Parathyroid adenoma (tissue), 2 donors: ENCODE measurements around the gene SPOCK2.

Experiments used
- H2AFZ ChIP-seq: fragments of 300-600 bp; sonication (generic); one replicate; pipeline ENCODE4 v1.7.0; 2017; ENCODE audit warnings: antibody characterized with exemption, mild to moderate bottlenecking
- H3K27ac ChIP-seq: fragments of 300-600 bp; sonication (generic); one replicate; pipeline ENCODE4 v1.7.0; 2017
- H3K27me3 ChIP-seq: fragments of 300-600 bp; sonication (generic); one replicate; pipeline ENCODE4 v1.7.0; 2017; ENCODE audit warnings: low read length; ENCODE audit not compliant: control insufficient read depth, insufficient read depth
- H3K36me3 ChIP-seq: fragments of 300-600 bp; sonication (generic); one replicate; pipeline ENCODE4 v1.7.0; 2017; ENCODE audit warnings: low read length; ENCODE audit not compliant: control insufficient read depth, insufficient read depth
- H3K4me1 ChIP-seq: fragments of 300-600 bp; sonication (generic); one replicate; pipeline ENCODE4 v1.7.0; 2017; ENCODE audit warnings: control low read depth
- H3K4me2 ChIP-seq: fragments of 300-600 bp; sonication (generic); one replicate; pipeline ENCODE4 v1.7.0; 2017; ENCODE audit warnings: low read length
- H3K4me3 ChIP-seq: fragments of 300-600 bp; sonication (generic); one replicate; pipeline ENCODE4 v1.7.0; 2017; ENCODE audit warnings: low read depth, low read length
- H3K79me2 ChIP-seq: fragments of 300-600 bp; sonication (generic); one replicate; pipeline ENCODE4 v1.7.0; 2017; ENCODE audit warnings: control low read depth
- H3K9ac ChIP-seq: fragments of 300-600 bp; sonication (generic); one replicate; pipeline ENCODE4 v1.7.0; 2017; ENCODE audit warnings: mild to moderate bottlenecking
- H3K9me3 ChIP-seq: fragments of 300-600 bp; sonication (generic); one replicate; pipeline ENCODE4 v1.7.0; 2017; ENCODE audit warnings: low read length; ENCODE audit not compliant: control insufficient read depth
- CTCF ChIP-seq: fragments of 300-600 bp; sonication (generic); IDR thresholded peaks from one replicate; pipeline ENCODE4 v1.7.0; 2017; ENCODE audit warnings: antibody characterized with exemption, mild to moderate bottlenecking
- donor health status: primary hyperparathyroidism.

Gene SPOCK2

GRCh38 chr10:72107325-72108003 is 19.1 kb upstream of the SPOCK2 start:
- Histone ChIP-seq H3K4me2 (no peak overlapping the region), H3K4me1 (no peaks in the 10 kb centered on the region), H3K79me2 (no peaks in the 10 kb centered on the region), H3K9me3 (no peaks in the 10 kb centered on the region), H3K4me3 (no peak overlapping the region), H2AFZ (no peak overlapping the region), H3K27me3 (no peaks in the 10 kb centered on the region), H3K27ac (no peak overlapping the region), H3K36me3 (no peaks in the 10 kb centered on the region), H3K9ac (no peak overlapping the region)
- no peak for TF ChIP-seq CTCF

- H3K4me3 ChIP-seq = no peak overlapping the region
- H3K27me3 ChIP-seq = no peaks in the 10 kb centered on the region
- no peak for TF ChIP-seq CTCF
- no peak overlapping the region for H3K4me2 ChIP-seq
- H2AFZ ChIP-seq = no peak overlapping the region
- no peaks in the 10 kb centered on the region for H3K36me3 ChIP-seq
- H3K79me2 ChIP-seq = no peaks in the 10 kb centered on the region
- H3K27ac ChIP-seq = no peak overlapping the region
- H3K4me1 ChIP-seq = no peaks in the 10 kb centered on the region
- no peak overlapping the region for H3K9ac ChIP-seq
- no peaks in the 10 kb centered on the region for H3K9me3 ChIP-seq
Observed at GRCh38 chr10:72106896-72107295, 18.5 kb upstream of the SPOCK2 start.

- Histone ChIP-seq H2AFZ (no peak overlapping the region), H3K27ac (no peak overlapping the region), H3K9me3 (no peaks in the 10 kb centered on the region), H3K9ac (no peak overlapping the region), H3K36me3 (no peaks in the 10 kb centered on the region), H3K4me2 (no peak overlapping the region), H3K4me1 (no peaks in the 10 kb centered on the region), H3K27me3 (no peaks in the 10 kb centered on the region), H3K79me2 (no peaks in the 10 kb centered on the region), H3K4me3 (no peak overlapping the region)
- no peak for TF ChIP-seq CTCF
Observed at GRCh38 chr10:72106154-72106849, 18.0 kb upstream of the SPOCK2 start.

GRCh38 chr10:72105710-72106109 is 17.4 kb upstream of the SPOCK2 start:
- no peak overlapping the region for H3K27ac ChIP-seq
- no peaks in the 10 kb centered on the region for H3K36me3 ChIP-seq
- H2AFZ ChIP-seq = no peak overlapping the region
- H3K9me3 ChIP-seq = no peaks in the 10 kb centered on the region
- H3K4me2 ChIP-seq = no peak overlapping the region
- no peak overlapping the region for H3K4me3 ChIP-seq
- H3K79me2 ChIP-seq = no peaks in the 10 kb centered on the region
- H3K9ac ChIP-seq = no peak overlapping the region
- no peak for TF ChIP-seq CTCF
- no peaks in the 10 kb centered on the region for H3K4me1 ChIP-seq
- no peaks in the 10 kb centered on the region for H3K27me3 ChIP-seq

GRCh38 chr10:72105098-72105475 is 16.7 kb upstream of the SPOCK2 start:
- no peaks in the 10 kb centered on the region for H3K36me3 ChIP-seq
- no peak overlapping the region for H3K9ac ChIP-seq
- H3K9me3 ChIP-seq = no peaks in the 10 kb centered on the region
- no peak overlapping the region for H3K4me2 ChIP-seq
- H2AFZ ChIP-seq = no peak overlapping the region
- H3K27me3 ChIP-seq = no peaks in the 10 kb centered on the region
- H3K27ac ChIP-seq = no peak overlapping the region
- H3K4me3 ChIP-seq = no peak overlapping the region
- TF ChIP-seq CTCF = no peak
- H3K4me1 ChIP-seq = no peaks in the 10 kb centered on the region
- H3K79me2 ChIP-seq = no peaks in the 10 kb centered on the region
